HG02938 (cell line): ENCODE measurements around the gene IGSF22.
"Not testable (repeated sequence)": the region's sequence is repeated elsewhere in the genome, so short reads cannot be mapped to it uniquely, and the experiment has no call there.

Experiments
- ATAC-seq: cut with Tn5 transposase; IDR thresholded peaks from one replicate; pipeline ENCODE4 v1.9.1; 2021; ENCODE audit warnings: mild to moderate bottlenecking, moderate library complexity; ENCODE audit not compliant: unreplicated experiment

Gene IGSF22

DNA sequence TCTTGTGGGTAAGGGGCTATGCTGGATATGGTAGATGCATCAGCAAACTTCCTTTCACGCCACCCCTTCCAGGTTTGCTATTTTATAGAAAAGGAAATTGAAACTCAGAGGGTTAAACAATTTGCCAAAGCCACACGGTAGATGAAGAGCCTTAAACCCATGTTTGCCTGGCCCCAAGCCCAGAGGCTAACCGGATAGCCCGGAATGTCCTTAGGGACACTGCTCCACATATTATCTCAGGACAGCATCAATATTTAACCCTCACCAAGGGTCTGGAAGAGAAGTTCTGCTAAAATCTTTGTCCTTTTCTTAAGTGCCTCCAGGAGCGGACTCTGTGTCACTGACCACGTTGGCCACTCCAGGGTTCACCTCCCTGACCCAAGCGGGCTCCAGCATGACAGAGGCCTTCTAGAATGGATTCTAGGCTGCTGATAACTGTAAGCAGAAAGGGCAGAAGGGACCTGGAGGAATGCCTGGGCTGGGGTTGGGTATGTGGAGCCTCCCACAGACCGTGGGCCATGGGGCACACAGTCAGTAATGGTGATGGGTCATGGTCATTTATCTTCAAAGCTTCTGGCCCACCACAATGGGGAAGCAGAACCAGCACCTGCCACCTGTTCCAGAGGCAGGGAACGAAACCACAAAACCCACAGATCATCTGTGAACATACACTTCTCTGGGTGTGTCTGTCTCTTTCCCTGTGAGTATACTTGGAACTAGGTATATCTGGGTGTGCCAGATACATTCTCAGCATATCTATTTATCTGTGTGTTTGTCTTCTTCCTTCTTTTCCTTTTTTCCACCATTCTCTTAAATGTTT is 32.8 kb downstream of the IGSF22 start:
- ATAC-seq, result no peak

DNA sequence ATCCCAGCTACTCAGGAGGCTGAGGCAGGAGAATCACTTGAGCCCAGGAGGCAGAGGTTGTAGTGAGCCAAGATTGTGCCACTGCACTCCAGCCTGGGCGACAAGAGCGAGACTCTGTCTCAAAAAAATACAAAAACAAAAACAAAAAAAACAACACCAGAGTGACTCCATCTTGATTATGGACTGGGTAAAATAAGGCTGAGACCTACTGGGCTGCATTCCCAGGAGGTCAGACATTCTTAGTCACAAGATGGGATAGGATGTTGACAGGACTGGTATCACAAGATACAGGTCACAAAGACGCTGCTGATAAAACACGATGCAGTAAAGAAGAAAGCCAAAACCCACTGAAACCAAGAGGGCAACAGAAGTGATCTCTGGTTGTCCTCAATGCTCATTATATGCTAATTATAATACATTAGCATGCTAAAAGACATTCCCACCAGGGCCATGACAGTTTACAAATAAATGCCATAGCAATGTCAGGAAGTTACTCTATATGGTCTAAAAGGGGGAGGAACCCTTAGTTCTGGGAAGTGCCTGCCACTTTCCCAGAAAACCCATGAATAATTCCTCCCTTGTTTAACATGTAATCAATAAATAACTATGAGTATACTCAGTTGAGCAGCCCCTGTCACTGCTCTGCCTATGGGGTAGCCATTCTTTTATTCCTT is 34.4 kb downstream of the IGSF22 start:
- ATAC-seq, result not testable (repeated sequence)

DNA sequence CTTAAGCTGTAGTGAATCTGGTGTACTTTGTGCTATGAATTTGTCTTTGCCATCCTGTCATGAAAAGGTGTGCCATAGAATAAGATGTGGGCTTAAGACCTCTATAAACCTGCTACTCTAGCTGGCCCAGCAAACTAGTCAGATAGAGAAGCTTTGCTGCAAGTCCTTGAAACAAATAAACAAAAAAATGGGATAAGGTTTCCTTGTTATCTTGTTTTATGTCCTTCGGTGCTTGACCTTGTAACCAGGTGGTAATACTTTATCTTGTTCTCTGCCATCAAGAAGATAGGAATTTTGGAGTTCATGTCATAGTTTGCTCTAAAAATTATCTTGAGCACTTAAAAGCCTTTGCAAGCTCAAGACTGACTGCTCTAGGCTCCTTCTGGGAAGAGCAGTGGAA is 41.7 kb downstream of the IGSF22 start:
- ATAC-seq, result no peak

DNA sequence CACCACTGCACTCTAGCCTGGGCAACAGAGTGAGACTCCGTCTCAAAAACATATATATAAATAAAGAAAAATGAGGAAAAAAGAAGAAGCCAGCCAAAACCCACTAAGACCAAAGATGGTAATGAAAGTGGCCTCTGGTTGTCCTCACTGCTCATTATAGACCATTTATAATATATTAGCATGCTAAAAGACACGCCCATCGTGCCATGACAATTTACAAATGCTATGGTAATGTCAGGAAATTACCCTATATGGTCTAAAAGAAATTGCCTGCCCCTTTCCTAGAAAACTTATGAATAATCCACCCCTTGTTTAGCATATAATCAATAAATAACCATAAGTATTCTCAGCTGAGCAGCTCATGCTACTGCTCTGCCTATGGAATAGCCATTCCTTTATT is 43.5 kb downstream of the IGSF22 start:
- no peak for ATAC-seq

DNA sequence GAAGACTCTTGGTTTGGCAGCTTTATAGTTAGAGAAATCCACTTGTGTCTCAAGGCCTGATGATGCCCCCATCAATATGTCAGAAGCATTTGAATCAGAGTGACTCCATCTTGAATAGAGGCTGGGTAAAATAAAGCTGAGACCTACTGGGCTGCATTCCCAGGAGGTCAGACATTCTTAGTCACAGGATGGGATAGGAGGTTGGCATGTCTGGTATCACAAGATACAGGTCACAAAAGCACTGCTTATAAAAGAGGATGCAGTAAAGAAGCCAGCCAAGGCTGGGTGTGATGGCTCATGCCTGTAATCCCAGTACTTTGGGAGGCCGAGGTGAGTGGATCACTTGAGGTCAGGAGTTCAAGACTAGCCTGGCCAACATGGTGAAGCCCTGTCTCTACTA is 44.0 kb downstream of the IGSF22 start:
- ATAC-seq, result not testable (repeated sequence)

DNA sequence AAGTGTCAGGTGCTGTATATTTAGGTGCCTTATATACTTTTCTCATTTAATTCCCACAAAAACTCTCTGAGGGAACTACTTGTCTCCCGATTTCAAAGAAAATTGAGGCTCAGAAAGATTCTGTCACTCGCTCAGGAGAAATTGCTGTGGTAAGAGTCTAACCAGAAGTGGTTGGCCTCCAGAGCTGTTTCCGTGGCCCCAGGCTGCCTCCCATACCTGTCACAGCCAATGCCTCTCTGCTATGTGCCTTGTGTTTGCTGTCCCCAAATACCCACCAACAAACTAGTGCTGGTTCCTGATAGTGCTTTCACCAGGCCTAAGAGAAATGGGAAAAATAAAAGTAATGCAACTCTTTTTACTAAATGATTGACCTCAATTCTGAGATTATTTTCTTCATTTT is 48.4 kb downstream of the IGSF22 start:
- no peak for ATAC-seq

DNA sequence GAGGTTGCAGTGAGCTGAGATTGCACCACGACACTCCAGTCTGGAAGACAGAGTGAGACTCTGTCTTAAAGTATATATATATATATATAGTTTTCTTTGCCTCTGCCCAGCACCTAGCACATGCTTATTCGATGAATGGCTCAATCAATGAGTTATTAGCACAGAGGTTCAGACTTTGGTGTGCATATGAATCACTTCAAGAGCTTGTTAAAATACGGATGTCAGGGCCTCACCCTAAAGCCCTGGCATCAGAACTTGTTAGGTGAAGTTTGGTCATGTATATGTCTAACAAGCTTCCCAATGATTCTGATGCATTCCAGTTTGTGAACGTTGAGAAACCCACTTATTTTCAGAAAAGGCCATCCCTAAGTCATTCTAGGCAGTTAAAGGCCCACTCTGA is 49.2 kb downstream of the IGSF22 start:
- ATAC-seq, result no peak

DNA sequence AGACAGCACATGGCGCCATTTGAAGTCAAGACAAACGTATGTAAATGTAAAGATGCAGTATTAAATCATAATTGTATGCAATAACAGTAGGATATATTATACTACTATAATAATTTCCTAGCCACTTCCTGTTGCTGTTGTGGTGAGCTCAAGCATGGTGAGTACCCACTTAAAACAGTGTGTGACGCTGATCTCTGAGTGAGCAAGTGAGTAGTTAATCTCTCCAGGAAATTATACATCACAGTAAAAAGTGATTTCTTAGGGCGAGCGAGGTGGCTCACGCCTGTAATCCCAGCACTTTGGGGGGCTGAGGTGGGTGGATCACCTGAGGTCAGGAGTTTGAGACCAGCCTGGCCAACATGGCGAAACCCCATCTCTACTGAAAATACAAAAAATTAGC is 53.8 kb downstream of the IGSF22 start:
- not testable (repeated sequence) for ATAC-seq

DNA sequence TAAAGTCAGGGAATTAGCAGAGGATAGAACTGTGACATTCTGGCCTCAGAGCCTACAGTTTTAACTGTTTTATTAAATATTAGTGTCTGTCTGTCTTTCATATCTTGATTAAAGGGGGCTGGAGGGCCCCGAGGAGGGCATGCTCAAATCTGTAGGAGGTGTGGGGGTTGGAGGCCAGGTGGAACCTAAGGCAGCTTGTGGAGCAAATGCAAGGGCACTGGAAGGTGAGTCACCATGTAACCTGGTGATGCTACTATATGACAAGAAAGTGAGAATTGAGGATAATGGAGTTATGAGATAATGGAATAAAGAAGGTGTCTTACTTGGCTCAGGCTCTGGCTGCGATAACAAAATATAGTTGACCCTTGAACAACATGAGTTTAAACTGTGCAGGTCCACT is 54.7 kb downstream of the IGSF22 start:
- ATAC-seq, result no peak

DNA sequence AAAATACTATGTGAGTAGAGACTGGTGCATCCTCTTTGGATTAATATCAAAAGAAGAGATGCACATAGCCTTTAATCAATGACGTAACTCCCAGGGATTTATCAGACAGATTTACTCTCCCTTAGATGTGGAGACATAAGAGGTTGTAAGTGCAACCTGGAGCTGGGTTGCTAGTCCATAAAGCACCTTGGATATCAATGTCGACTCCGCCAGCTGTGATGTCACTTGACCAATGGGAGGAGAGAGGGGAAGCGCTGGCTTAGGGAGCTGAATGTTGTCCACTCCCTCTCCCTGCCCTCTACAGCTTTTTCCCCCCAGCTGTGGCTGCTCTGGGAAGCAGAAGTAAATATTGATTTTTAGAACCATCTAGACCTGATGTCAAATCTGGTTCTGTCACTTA is 56.3 kb downstream of the IGSF22 start:
- ATAC-seq, result no peak

DNA sequence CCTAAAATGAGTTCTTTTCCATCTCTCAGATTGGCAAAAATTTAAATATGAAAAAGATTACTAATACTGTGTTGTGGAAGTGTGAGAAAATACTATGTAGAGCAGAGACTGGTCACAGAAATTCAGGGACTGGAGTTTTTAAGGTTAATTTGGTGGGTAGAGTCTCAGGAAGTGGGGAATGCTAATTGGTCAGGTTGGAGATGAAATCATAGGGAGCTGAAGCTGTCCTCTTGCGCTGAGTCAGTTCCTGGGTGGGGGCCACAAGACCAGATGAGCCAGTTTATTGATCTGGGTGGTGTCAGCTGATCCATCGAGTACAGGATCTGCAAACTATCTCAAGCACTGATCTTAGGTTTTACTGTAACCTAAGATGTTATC is 56.8 kb downstream of the IGSF22 start:
- no peak for ATAC-seq

DNA sequence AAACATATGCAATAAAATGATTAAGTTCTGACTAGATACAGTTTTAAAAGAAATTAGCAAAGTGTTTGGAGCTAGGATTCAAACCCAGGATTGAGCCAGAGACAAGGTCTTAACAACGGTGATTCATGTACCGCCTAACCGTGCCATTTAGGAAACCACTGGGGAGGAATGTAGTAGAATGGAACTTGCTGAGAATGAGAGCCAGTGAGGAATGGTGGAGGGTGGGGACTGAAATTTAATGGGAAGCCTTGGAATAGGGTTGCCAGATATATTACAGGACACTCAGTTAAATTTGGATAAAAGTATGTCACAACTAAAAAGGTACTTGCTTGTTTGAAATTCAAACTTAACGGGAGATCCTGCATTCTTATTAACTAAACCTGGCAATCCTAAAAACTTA is 57.9 kb downstream of the IGSF22 start:
- ATAC-seq, result no peak

DNA sequence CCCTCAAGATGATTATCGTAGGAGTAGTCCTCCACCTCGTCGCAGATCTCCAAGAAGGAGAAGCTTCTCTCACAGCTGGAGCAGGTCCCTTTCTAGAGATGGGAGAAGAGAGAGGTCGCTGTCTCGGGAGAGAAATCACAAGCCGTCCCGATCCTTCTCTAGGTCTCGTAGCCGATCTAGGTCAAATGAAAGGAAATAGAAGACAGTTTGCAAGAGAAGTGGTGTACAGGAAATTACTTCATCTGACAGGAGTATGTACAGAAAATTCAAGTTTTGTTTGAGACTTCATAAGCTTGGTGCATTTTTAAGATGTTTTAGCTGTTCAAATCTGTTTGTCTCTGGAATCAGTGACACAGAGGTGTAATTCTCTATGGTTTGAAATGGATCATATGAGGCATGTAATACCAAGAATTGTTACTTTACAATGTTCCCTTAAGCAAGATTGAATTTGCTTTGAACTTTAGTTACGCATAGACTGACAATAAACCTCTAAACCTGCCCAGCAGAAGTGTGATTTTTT is 60.6 kb downstream of the IGSF22 start:
- ATAC-seq, result not testable (repeated sequence)

DNA sequence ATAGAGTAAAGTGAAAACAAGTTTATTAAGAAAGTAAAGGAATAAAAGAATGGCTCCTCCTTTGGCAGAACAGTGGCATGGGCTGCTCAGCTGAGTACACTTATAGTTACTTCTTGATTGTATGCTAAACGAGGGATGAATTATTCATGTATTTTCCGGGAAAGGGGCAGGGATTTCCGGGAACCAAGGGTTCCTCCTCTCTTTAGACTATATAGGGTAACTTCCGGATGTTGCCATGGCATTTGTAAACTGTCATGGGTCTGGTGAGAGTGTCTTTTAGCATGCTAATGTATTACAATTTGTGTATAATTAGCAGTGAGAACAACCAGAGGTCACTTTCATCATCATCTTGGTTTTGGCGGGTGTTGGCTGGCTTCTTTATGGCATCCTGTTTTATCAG is 68.3 kb downstream of the IGSF22 start:
- no peak for ATAC-seq
